SIG-M5 treated with dmso at 0.1 percent for 504 hours (cell line): ENCODE data around the gene HIVEP2.

Source experiments
- DNase-seq: peaks from one replicate; lab custom pipeline; 2025; ENCODE audit not compliant: unreplicated experiment; lab: John Stamatoyannopoulos, UW

HIVEP2 gene

GRCh38 chr6:142896732-142897131 is 48.2 kb downstream of the HIVEP2 start:
- no peak for DNase-seq

- no peak for DNase-seq
Observed at GRCh38 chr6:142893088-142893487, 51.9 kb downstream of the HIVEP2 start.

DNA sequence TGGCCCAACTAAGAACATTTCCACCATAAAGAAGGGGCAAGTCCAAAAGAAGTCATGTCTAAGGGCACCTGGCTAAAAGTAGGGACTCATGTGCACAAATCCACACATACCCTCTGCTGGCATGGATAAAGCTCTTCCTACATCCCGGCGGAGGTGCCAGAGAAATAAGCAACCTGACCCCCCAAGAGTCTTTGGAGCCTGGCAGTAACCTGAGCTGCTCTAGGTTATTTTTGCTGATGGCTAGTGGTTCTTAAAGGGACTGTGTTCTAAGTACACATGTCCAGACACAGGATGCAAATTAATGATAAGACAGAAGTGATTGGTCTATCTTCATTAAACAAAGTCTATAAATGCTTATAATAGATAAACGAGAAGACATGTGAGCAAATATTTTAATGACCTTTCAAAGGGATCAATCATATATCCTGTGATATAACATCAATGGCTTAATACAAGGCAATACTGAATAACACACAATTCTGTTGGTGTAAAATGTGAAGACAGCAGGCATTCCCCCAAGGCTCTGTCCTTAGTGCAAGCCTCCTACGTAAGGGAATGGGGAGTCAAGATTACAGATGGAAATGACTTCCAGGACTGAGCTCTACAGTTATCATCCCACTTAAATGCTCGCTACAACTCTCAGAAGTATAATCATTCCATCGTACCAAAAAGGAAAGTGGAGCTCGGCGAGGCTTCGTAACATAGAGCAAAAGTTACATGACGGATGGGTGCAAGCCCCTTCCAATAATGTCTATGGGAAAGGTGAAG is 52.5 kb downstream of the HIVEP2 start:
- no peak for DNase-seq

DNA sequence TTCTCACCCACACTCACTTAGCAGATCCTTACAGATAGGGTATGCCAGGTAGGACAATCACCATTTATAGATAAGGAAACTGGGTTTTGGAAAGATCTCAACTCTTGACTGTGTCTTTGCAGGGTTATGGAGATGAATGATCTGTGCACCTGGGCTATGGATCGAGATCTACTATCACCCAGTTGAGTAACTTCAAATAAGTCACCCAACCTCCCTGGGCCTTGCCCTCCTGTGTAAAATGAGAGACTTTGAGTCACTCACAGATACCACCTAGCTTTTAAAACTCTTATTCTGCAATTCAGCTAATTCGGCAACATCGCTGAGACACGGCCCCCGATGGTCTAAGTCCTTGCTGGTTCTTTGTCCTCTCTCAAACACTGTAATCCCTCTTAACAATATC is 53.5 kb downstream of the HIVEP2 start:
- DNase-seq = no peak

DNA sequence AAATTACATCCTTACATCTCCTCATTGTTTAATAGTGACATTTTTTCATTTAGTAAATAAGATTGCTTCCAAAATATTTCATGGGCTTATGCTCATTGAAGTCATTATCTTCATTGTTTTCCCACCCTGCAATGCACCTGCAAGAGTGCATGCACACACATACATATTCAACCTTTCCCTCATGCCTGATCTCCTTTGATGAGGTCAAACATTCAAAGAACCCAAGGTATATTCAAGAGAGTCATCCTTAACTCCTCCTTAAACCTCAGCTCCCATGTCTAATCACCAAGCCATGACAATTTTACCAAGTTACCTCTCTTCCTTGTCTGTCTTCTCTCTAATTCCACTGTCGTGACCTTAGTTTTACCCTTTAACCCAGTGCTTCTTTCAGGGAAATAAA is 56.5 kb downstream of the HIVEP2 start:
- no peak for DNase-seq

- no peak for DNase-seq
Observed at GRCh38 chr6:142887517-142887916, 57.5 kb downstream of the HIVEP2 start.

DNA sequence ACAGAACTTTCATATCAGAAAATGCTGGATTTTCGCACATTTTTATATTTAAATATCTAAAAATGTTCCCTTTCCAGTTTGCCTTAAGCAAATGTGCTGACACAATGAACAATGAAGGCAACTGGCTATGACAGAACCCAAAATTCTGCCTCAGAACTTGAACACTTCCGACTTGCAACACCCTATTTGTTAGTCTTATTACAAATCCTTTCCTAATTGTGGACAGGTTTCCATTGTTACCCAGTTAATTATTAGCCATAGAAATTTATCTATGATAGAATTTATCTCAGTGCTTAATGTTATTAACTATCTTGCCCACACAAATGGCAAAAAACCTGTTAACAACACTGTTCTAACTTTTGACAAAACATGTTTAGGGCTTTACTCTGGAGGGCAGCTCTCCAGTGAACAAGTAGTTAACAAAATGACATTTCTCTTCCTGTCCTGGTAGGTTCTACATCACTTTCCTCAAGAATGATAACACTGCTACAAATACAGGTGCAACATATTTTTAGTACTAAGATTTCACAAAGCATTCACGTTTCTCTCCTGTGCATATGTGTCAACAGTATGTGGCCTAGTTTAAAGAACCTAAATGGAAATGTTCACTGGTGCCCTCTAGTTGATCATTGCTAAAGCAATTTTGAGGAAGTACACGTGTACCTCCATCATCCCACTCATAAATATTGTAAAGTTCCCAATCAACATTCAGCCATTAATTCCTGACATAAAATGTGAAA is 58.4 kb downstream of the HIVEP2 start:
- peak; percentile 72 for DNase-seq

GRCh38 chr6:142885182-142885867 is 59.7 kb downstream of the HIVEP2 start:
- DNase-seq = peak; percentile 62

- no peak for DNase-seq
Observed at GRCh38 chr6:142884214-142885035, 60.6 kb downstream of the HIVEP2 start.

GRCh38 chr6:142883011-142883410 is 62.0 kb downstream of the HIVEP2 start:
- DNase-seq = no peak

- DNase-seq = no peak
Observed at GRCh38 chr6:142881761-142882160, 63.2 kb downstream of the HIVEP2 start.

GRCh38 chr6:142881290-142881689 is 63.7 kb downstream of the HIVEP2 start:
- DNase-seq = no peak

GRCh38 chr6:142880201-142880600 is 64.8 kb downstream of the HIVEP2 start:
- no peak for DNase-seq

DNA sequence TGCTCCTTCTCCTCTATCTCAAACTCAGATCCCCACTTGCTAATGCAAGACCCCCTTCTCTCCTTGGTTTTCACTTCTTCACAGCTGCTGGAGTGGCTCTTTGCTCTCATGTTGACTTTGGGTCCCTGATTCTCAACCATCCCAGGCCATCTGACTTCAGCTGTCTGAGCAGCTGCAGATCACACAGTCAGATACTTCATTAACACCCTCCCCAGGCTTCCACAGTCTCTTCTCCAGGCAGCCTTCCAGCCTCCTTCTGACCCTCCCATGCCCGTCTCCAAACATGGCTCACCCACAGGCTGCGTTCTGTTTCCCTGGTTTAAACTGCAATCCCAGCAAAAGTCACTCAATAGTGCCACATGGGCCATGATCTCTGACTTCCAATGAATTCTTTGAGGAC is 65.4 kb downstream of the HIVEP2 start:
- DNase-seq = no peak

DNA sequence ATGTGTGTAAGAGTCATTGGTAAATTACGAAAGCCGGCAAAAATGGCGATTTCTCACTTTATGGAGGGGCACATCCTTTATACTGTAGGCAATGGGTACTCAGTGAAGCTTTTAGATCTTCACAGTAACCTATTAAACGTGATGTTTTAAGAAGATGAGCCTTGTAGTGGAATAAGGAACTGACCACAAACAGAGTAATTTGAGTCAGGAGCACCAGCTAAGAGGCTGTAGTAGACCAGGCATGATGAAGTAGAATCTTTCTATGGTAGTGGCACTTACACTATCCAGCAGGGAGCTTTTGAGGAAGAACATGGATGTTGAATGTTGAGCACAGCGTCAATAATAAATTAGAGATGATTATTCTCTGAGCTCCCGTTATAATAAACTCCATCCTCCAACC is 65.9 kb downstream of the HIVEP2 start:
- DNase-seq = no peak

DNA sequence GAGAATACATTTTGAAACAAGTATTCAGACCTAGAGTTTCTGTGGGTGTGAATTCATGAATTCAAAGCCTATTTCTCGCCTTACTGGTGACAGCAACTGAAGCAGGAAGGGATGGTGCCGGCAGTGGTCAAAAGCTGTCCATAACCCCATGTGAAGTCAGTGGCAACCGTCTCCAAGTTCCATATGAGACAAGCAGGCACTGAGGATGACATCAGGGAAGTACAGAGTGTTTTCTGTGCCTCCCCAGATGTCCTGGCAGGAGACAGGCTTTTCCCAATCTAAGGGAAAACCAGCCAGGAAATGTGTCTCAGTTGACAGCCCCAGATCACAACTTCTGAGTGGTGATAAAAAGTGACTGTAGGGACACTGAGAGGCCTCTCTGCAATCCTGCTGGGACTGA is 66.6 kb downstream of the HIVEP2 start:
- DNase-seq = no peak

GRCh38 chr6:142874676-142875075 is 70.3 kb downstream of the HIVEP2 start:
- no peak for DNase-seq

DNA sequence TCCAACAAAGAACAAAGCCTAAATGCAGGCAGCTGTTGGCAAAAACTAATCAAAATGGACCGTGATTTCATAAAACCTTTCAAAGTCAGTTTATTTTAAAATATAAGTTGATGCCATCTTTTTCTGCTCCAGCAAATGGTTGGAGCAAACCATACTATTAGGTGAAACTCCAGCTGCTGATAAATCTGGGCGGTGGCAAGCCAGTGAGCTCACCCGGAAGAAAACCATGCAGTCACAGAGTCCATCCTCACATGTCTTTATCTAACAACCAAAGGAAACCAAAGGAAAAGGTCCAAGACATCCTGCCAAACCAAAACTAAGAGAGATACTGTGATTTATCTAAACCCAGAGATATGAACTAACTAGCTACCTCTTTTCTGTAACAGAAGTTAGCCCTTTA is 72.6 kb downstream of the HIVEP2 start:
- no peak for DNase-seq

- DNase-seq = no peak
Observed at GRCh38 chr6:142871910-142872331, 73.1 kb downstream of the HIVEP2 start.

- no peak for DNase-seq
Observed at GRCh38 chr6:142870787-142871415, 74.1 kb downstream of the HIVEP2 start.

DNA sequence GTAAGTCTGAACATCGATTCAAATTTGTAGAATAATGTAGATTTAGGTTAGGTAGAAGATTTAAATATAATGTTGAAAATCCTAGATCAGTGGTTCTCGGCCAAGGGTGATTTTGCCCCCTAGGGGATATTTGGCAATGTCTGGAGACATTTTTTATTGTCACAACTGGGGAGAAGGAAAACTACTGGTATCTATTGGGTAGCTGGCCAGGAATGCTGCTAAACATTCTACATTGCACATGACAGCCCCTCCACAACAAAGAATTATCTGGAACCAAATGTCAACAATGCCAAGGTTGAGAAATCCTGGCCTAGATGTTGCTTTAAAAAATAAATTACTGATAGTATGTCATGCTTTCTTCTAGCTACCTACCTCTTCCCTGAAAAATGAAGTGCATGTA is 76.1 kb downstream of the HIVEP2 start:
- DNase-seq = no peak
